Esophagus muscularis mucosa (tissue), 4 donors: ENCODE measurements around the gene S100A4.

Experiments used
- EP300 ChIP-seq: sonication (generic); formaldehyde crosslinking; IDR thresholded peaks from one replicate; pipeline ENCODE4 v1.6.1; 2017; ENCODE audit warnings: antibody characterized with exemption
- POLR2A ChIP-seq: fragments of 450-650 bp; IDR thresholded peaks from one replicate; pipeline ENCODE4 v1.6.1; 2017; ENCODE audit warnings: antibody characterized with exemption, moderate library complexity, mild to moderate bottlenecking, low read depth
- POLR2AphosphoS5 ChIP-seq, 2 donors: sonication (generic); formaldehyde crosslinking; IDR thresholded peaks; one replicate each; pipeline ENCODE4 v1.6.1; 2017; ENCODE audit warnings: antibody characterized with exemption in 2 of 2
- TF ChIP-seq, protein P1 (sequence below), 3 experiments: fragments of 200-600 bp in 2 of 3; fragments of 450-650 bp in 1 of 3; sonication (generic) in 2 of 3; IDR thresholded peaks; one replicate each; pipeline ENCODE4 v1.5.1; 2017 to 2019; ENCODE audit warnings: antibody characterized with exemption in 3 of 3, mild to moderate bottlenecking in 2 of 3, moderate library complexity in 1 of 3

- TF ChIP-seq, protein P1, sequence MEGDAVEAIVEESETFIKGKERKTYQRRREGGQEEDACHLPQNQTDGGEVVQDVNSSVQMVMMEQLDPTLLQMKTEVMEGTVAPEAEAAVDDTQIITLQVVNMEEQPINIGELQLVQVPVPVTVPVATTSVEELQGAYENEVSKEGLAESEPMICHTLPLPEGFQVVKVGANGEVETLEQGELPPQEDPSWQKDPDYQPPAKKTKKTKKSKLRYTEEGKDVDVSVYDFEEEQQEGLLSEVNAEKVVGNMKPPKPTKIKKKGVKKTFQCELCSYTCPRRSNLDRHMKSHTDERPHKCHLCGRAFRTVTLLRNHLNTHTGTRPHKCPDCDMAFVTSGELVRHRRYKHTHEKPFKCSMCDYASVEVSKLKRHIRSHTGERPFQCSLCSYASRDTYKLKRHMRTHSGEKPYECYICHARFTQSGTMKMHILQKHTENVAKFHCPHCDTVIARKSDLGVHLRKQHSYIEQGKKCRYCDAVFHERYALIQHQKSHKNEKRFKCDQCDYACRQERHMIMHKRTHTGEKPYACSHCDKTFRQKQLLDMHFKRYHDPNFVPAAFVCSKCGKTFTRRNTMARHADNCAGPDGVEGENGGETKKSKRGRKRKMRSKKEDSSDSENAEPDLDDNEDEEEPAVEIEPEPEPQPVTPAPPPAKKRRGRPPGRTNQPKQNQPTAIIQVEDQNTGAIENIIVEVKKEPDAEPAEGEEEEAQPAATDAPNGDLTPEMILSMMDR (IDR thresholded peaks at IDR 0.05): no peak
- TF ChIP-seq POLR2A (no peak), EP300 (no peak), POLR2AphosphoS5 (IDR thresholded peaks at IDR 0.05) (no peak)
Observed at GRCh38 chr1:153585006-153585405, 39.4 kb upstream of the S100A4 start.
